ENCODE measurements around the gene CENPW.

Gene CENPW

GRCh38 chr6:126312013-126312665, 27.8 kb upstream of the CENPW start:
- TF ChIP-seq CTCF (conservative IDR thresholded peaks at IDR 0.05) = peak; percentile 56
- no peak for TF ChIP-seq ZFX (IDR thresholded peaks at IDR 0.05)
- H3K27ac ChIP-seq = no peak overlapping the region

- TF ChIP-seq ZFX (IDR thresholded peaks at IDR 0.05) (no peak), CTCF (conservative IDR thresholded peaks at IDR 0.05) (no peak)
- H3K27ac ChIP-seq = no peak overlapping the region
Observed at GRCh38 chr6:126313941-126314340, 26.0 kb upstream of the CENPW start.

- TF ChIP-seq CTCF (conservative IDR thresholded peaks at IDR 0.05) = no peak
- no peak for TF ChIP-seq ZFX (IDR thresholded peaks at IDR 0.05)
- no peak overlapping the region for H3K27ac ChIP-seq
Observed at GRCh38 chr6:126318797-126319196, 21.1 kb upstream of the CENPW start.

GRCh38 chr6:126333729-126334128, 6.2 kb upstream of the CENPW start:
- H3K27ac ChIP-seq = no peak overlapping the region
- TF ChIP-seq ZFX (IDR thresholded peaks at IDR 0.05) (no peak), CTCF (conservative IDR thresholded peaks at IDR 0.05) (no peak)

GRCh38 chr6:126335210-126335609, 4.7 kb upstream of the CENPW start:
- no peak for TF ChIP-seq ZFX (IDR thresholded peaks at IDR 0.05)
- TF ChIP-seq CTCF (conservative IDR thresholded peaks at IDR 0.05) = peak; percentile 20
- H3K27ac ChIP-seq = no peak overlapping the region

- H3K27ac ChIP-seq = no peak overlapping the region
- no peak for TF ChIP-seq CTCF (conservative IDR thresholded peaks at IDR 0.05)
- no peak for TF ChIP-seq ZFX (IDR thresholded peaks at IDR 0.05)
Observed at GRCh38 chr6:126337323-126337722, 2.6 kb upstream of the CENPW start.

GRCh38 chr6:126341126-126341525, 1.2 kb downstream of the CENPW start:
- no peak overlapping the region for H3K27ac ChIP-seq
- TF ChIP-seq CTCF (conservative IDR thresholded peaks at IDR 0.05) (no peak), ZFX (IDR thresholded peaks at IDR 0.05) (no peak)
